KOPT-K1 (cell line): ENCODE measurements around the gene GGA2.
"Not testable (repeated sequence)": the region's sequence is repeated elsewhere in the genome, so short reads cannot be mapped to it uniquely, and the experiment has no call there.

ENCODE experiments used
- H3K27ac ChIP-seq: fragments of 200-600 bp; sonication (generic); 2 replicates; pipeline ENCODE4 v1.5.1; 2016; ENCODE audit warnings: antibody characterized with exemption, mild to moderate bottlenecking, low read depth, low read length; ENCODE audit not compliant: poor library complexity, severe bottlenecking
- H3K36me3 ChIP-seq: fragments of 200-600 bp; sonication (generic); 2 replicates; pipeline ENCODE4 v1.5.1; 2017; ENCODE audit warnings: antibody characterized with exemption, mild to moderate bottlenecking, low read length, moderate library complexity; ENCODE audit not compliant: insufficient read depth
- H3K9me3 ChIP-seq: fragments of 200-600 bp; sonication (generic); 2 replicates; pipeline ENCODE4 v1.5.1; 2017; ENCODE audit warnings: antibody characterized with exemption, low read length, mild to moderate bottlenecking; ENCODE audit not compliant: insufficient read depth, poor library complexity, severe bottlenecking

The GGA2 gene

DNA sequence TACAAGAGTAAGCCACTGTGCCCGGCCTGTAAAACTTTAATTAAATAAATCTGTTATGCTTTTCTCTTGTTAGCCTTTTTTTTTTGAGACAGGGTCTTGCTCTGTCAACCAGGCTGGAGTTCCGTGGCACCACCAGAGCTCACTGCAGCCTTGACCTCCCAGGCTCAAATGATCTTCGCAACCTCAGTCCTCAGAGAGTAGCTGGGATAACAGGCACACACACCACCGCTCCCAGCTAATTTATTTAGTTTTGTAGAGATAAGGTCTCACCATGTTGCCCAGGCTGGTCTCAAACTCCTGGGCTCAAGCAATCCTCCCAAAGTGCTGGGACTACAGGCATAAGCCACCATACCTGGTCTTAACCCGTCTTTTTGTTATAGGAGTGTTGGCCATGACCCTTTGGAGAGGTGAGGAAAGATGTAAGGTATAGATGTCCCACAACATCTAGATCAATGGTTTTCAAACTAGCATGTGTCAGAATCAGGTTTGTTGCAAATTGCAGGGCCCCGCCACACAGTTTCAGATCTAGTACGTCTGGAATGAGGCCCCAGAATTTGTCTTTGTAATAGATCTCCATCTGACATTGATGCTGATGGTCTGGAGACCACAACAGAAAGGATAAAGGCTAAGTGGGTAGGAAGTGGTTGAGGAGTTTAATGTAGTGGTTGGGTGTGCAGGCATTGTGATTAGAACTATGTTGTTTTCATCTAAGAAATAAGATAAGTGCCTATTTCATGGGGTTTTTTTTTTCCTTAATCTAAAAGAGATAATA, 4.3 kb upstream of the GGA2 start:
- Histone ChIP-seq H3K27ac (no peak overlapping the region), H3K9me3 (no peaks in the 10 kb centered on the region), H3K36me3 (peaks cover 14% of the 10 kb centered on the region)

DNA sequence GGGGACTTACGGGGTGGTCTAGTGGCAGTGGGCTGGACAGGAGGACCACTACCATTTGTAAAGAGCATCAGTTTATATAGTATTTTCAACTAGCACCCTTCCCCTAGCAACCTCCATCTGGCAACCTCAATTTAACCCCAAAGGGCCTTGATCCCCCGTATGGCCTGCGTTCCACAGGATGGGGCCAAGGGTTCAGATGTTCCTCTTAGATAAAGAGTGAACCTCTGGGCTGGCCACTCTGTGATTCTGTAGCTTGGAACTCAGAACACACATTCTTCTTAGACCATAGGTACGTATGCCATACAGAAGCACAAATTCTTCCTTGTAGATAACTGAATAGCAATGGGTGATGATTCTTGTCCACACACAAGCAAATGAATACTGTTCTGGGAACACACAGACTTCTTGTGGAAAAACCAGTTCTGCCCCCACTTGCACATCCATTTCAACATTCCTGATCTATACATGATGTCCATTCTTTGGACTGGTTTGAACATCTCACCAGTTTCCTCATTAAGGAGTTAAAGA, 1.9 kb upstream of the GGA2 start:
- H3K27ac ChIP-seq, result no peak overlapping the region
- H3K36me3 ChIP-seq, result peaks cover 7% of the 10 kb centered on the region; the same call in 1 of the 2 replicates
- H3K9me3 ChIP-seq, result no peaks in the 10 kb centered on the region

DNA sequence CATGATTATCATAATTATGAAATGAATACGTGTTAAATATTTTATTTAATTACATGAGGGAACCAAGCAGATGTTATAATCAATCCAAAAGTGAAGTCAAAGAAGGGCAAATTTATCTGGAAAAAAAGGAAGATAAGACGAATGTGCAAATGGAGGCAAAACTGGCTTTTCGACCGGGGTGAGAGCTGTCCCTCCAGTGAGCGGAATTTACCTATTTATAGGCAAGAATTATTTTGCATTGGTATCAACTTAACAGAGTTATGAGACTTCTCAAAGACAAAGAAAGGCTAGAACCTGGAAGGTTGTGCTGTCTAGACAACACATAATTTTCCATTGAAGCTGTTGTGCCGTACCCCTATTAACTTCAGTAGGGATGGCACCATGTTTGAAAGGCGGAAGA, 1.4 kb upstream of the GGA2 start:
- Histone ChIP-seq H3K9me3 (no peaks in the 10 kb centered on the region), H3K27ac (no peak overlapping the region), H3K36me3 (peaks cover 7% of the 10 kb centered on the region; the same call in 1 of the 2 replicates)

DNA sequence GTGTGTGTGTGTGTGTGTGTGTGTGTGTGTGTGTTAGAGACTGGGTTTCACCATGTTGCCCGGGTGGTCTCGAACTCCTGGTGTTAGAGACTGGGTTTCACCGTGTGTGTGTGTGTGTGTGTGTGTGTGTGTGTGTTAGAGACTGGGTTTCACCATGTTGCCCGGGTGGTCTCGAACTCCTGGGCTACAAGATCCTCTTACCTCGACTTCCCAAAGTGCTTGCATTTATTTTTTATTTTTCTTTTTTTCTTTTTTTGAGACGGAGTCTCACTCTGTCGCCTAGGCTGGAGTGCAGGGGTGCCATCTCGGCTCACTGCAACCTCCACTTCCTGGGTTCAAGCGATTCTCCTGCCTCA, 599 bp upstream of the GGA2 start:
- H3K27ac ChIP-seq, H3K36me3 ChIP-seq, H3K9me3 ChIP-seq: not testable (repeated sequence)

- Histone ChIP-seq H3K9me3 (no peaks in the 10 kb centered on the region), H3K27ac (no peak overlapping the region), H3K36me3 (peaks cover 7% of the 10 kb centered on the region; the same call in 1 of the 2 replicates)
Measured at GRCh38 chr16:23509782-23510163, 521 bp downstream of the GGA2 start.

- Histone ChIP-seq H3K27ac (no peak overlapping the region), H3K9me3 (no peaks in the 10 kb centered on the region), H3K36me3 (peaks cover 7% of the 10 kb centered on the region; the same call in 1 of the 2 replicates)
Measured at GRCh38 chr16:23509441-23509754, 896 bp downstream of the GGA2 start.

DNA sequence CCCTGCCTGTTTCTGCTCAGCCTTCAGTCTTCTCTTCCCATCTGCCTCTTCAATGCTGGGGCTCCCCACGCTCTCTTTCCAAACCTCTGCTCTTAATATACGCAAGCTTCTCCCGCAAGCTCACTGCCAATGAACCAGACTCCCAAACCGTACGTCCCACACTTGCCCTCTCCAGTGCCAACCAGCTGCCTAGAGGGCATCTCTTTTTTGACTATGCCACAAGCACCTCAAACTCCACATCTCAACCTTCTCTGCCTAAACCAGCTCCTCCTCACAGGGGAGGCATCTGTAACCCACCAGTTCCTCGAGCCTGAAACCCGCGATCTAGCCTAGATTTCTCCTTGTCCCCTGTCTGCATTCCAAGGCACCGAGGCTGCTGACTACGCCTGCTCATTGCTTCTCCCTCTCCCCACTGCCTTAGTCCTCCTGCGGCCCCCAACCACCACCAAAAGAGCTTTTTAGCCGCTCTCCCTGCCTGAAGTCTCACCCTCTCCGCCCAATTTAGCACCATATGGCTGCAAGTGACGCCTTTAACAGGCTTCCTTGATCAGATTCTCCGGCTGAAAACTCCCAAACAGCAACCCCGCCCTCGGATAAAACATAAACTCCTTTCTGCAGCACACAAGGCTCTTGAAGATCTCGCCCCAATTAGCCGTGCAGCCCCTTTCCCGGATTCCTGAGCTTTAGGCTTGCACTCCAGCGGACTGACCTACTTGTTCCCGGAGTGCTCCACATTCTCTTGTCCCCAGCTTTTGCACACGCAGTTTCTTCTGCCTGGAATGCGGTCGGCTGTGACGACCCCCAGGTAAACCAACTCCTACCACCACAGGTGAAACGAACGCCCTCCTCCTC, 1.5 kb downstream of the GGA2 start:
- Histone ChIP-seq H3K27ac (no peak overlapping the region), H3K9me3 (no peaks in the 10 kb centered on the region), H3K36me3 (peaks cover 7% of the 10 kb centered on the region; the same call in 1 of the 2 replicates)

- Histone ChIP-seq H3K9me3 (no peaks in the 10 kb centered on the region), H3K36me3 (no peaks in the 10 kb centered on the region; the same call in 1 of the 2 replicates), H3K27ac (no peak overlapping the region)
Measured at GRCh38 chr16:23506606-23506994, 3.7 kb downstream of the GGA2 start.

DNA sequence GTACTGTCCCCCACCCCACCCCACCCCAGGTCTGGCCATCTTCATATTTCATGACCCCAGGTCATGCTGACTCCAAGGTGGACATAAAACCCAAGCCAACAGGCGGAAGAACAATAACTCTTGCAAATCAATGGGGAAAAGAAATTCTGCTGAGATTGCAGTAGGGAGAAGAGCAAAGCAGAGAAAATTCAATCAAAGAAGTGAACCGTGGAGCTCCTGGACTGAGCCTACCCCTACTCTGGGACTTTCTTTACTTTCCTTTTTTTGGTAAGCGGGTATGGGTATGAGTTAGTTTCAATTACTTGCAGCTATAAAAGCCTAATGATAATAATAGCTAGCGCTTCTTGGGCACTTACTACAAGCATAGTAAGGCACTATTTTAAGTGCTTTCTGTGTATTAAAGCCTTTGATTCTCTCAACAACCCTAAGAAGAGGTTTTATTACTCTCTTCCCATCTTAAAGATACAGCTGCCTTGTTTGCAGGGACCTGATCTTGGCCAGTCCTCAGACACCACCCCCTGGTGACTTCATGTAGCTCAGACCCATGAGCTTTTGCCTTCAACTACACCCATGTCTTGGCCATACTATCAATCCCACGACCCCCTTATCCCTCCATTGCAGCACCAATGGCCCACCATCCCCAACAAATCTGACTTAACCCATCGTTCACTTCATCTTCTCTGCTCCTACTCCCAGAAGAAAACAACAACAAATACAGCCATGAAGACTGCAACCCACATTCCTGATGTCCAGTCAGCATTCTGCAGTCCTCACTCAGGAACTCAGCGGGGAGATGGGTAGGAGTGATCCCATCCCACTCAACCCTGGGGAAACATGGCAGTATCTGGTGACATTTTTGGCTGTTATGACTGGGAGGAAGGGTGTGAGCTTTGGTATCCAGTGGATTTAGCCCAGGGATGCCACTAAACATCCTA, 4.4 kb downstream of the GGA2 start:
- Histone ChIP-seq H3K27ac (no peak overlapping the region), H3K9me3 (no peaks in the 10 kb centered on the region), H3K36me3 (no peaks in the 10 kb centered on the region; the same call in 1 of the 2 replicates)

DNA sequence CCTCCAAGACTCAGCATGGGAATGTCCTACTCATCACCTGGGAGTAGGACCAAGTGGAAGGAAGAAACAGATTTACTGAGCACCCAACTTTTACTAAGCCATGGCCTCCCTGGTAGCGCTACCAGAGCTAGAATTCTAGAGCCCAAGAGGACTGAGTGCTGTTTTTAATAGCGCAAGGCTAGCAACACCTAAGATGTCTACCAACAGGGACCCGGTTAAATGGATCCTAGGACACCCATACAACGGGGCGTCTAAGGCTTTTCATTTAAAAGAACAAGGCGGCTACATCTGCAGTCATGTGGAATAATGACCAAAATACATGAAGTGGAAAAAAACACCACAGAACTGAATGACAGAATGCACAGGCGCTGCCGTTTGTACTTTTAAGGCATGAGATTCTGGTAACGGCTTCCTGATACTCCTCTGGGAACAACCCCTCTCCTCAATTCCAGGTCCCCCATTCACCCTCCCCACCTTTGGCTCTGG, 5.1 kb downstream of the GGA2 start:
- H3K36me3 ChIP-seq, result no peaks in the 10 kb centered on the region; the same call in 1 of the 2 replicates
- no peaks in the 10 kb centered on the region for H3K9me3 ChIP-seq
- H3K27ac ChIP-seq, result no peak overlapping the region

DNA sequence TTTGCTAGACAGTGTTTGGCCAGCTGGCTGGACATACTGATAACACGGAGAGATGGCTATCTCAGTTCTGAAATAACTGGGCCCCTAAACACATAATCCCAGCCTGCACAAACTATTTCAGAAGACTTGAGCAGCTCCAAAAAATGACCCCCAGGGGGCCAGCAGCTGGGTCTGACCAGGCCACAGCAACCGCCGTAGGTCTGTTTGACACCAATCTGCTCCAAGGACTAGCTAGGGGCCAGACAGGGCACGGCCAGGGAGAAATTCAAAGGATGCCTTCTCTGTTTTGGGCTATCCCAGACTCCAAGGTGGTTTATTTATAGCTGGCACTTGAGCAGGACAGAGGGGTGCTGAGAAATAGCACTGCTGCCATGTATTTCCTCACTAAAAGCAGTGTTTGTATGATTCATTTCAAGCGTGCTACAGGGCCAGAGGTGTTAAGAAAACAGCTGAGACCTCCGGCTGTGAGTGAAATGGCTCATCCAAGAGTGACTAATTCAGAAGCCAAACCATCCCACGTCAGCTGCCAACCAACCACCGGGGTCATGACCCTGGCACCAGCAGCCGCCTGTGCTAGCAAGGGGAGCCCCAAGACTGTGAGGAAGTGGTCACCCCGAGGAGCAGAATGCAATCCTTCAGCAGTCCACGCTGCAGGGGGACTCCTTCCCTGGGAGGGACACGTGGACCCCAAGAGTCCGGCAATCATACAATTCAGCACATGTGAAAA, 5.7 kb downstream of the GGA2 start:
- Histone ChIP-seq H3K36me3 (no peaks in the 10 kb centered on the region; the same call in 1 of the 2 replicates), H3K27ac (no peak overlapping the region), H3K9me3 (no peaks in the 10 kb centered on the region)

- Histone ChIP-seq H3K27ac (no peak overlapping the region), H3K36me3 (no peaks in the 10 kb centered on the region; the same call in 1 of the 2 replicates), H3K9me3 (no peaks in the 10 kb centered on the region)
Measured at GRCh38 chr16:23504076-23504452, 6.2 kb downstream of the GGA2 start.

- H3K36me3 ChIP-seq, result no peaks in the 10 kb centered on the region
- no peaks in the 10 kb centered on the region for H3K9me3 ChIP-seq
- no peak overlapping the region for H3K27ac ChIP-seq
Measured at GRCh38 chr16:23502466-23502865, 7.8 kb downstream of the GGA2 start.

- Histone ChIP-seq H3K27ac (no peak overlapping the region), H3K9me3 (no peaks in the 10 kb centered on the region), H3K36me3 (no peaks in the 10 kb centered on the region)
Measured at GRCh38 chr16:23501291-23501690, 9.0 kb downstream of the GGA2 start.
